Smooth muscle cell (in vitro differentiated cells): ENCODE measurements around the gene ZNF23. TPM values are rescaled to one million over a fixed set of nuclear protein-coding genes. Genes with fewer than 3 reads are reported as not detected.

Source experiments
- DNase-seq: peaks from one replicate; lab custom pipeline; 2025; ENCODE audit not compliant: unreplicated experiment; lab: John Stamatoyannopoulos, UW
- H2AFZ ChIP-seq: fragments of 200-600 bp; sonication (generic); 2 replicates; pipeline ENCODE4 v1.6.0; 2016; ENCODE audit warnings: antibody characterized with exemption, low read depth, mild to moderate bottlenecking
- H3F3A ChIP-seq: fragments of 200-600 bp; sonication (generic); 2 replicates; pipeline ENCODE4 v1.6.0; 2017; ENCODE audit warnings: antibody characterized with exemption, low read depth
- H3K27ac ChIP-seq: fragments of 200-600 bp; sonication (generic); 2 replicates; pipeline ENCODE4 v1.5.1; 2016; ENCODE audit warnings: low read depth, mild to moderate bottlenecking
- H3K27me3 ChIP-seq: fragments of 200-600 bp; sonication (generic); 2 replicates; pipeline ENCODE4 v1.6.1; 2016; ENCODE audit warnings: low read depth, mild to moderate bottlenecking
- H3K36me3 ChIP-seq: fragments of 200-600 bp; sonication (generic); 2 replicates; pipeline ENCODE4 v1.5.1; 2016; ENCODE audit warnings: low read depth
- H3K4me1 ChIP-seq: fragments of 200-600 bp; sonication (generic); 2 replicates; pipeline ENCODE4 v1.5.1; 2016; ENCODE audit warnings: low read depth
- H3K4me2 ChIP-seq: fragments of 200-600 bp; sonication (generic); 2 replicates; pipeline ENCODE4 v1.6.0; 2016; ENCODE audit warnings: mild to moderate bottlenecking
- H3K4me3 ChIP-seq: fragments of 200-600 bp; sonication (generic); 2 replicates; pipeline ENCODE4 v1.5.1; 2016; ENCODE audit warnings: mild to moderate bottlenecking
- H3K79me2 ChIP-seq: fragments of 200-600 bp; sonication (generic); 2 replicates; pipeline ENCODE4 v1.6.0; 2016; ENCODE audit warnings: low read depth, mild to moderate bottlenecking
- H3K9ac ChIP-seq: fragments of 200-600 bp; sonication (generic); 2 replicates; pipeline ENCODE4 v1.6.0; 2016; ENCODE audit warnings: low read depth
- H3K9me3 ChIP-seq: fragments of 200-600 bp; sonication (generic); replicated peaks from 2 replicates; pipeline ENCODE4 v1.5.1; 2016; ENCODE audit warnings: low read depth
- H4K20me1 ChIP-seq: fragments of 200-600 bp; sonication (generic); 2 replicates; pipeline ENCODE4 v1.6.0; 2016; ENCODE audit warnings: low read depth
- WGBS: methylation state at CpG from one replicate; pipeline ENCODE4 v1.1.7; 2016; ENCODE audit warnings: low lambda C conversion rate; 5-methylcytosine and 5-hydroxymethylcytosine counted together
- polyA plus RNA-seq: library from polyadenylated mRNA; unstranded; fragments of >200 nt; fragmentation: Nextera tagmentation; extraction: Ambion mirVana; gene quantifications from 2 replicates; pipeline ENCODE4 v1.2.1, GENCODE V29; 2016
- total RNA-seq: library from RNA; depleted of rRNA; stranded (reverse); fragments of >200 nt; gene quantifications from 2 replicates; pipeline ENCODE4 v1.2.3, GENCODE V29; 2014
- TF ChIP-seq, protein P1 (sequence below): fragments of 200-600 bp; sonication (generic); IDR thresholded peaks from 2 replicates; pipeline ENCODE4 v1.5.1; 2017; ENCODE audit warnings: borderline replicate concordance, mild to moderate bottlenecking, antibody characterized with exemption; ENCODE audit not compliant: insufficient read depth, poor library complexity, severe bottlenecking

The ZNF23 gene
- total and polyA plus RNA-seq, 2 experiments from 2014 or later, result 6.8 to 13.1 TPM

DNA sequence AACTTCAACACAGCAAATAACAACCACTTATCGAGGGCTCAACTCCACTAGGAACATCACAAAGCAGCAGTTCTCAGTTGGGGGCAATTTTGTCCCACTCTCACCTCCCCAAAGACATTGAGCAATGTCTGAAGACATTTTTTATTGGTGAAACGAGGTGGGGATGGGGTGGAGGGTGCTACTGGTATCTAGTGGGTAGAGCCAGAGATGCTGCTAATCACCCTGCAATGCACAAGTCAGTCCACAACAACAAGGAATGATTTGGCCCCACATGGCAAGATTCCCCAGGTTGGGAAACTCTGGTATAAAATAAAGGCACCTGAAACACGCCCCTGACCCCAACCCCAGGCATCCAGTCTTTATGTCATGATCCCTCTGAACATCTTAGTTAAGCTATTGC, 53.5 kb downstream of the ZNF23 start:
- 82% methylated on average over 3 of the region's 3 CpGs for WGBS
- TF ChIP-seq, protein P1, sequence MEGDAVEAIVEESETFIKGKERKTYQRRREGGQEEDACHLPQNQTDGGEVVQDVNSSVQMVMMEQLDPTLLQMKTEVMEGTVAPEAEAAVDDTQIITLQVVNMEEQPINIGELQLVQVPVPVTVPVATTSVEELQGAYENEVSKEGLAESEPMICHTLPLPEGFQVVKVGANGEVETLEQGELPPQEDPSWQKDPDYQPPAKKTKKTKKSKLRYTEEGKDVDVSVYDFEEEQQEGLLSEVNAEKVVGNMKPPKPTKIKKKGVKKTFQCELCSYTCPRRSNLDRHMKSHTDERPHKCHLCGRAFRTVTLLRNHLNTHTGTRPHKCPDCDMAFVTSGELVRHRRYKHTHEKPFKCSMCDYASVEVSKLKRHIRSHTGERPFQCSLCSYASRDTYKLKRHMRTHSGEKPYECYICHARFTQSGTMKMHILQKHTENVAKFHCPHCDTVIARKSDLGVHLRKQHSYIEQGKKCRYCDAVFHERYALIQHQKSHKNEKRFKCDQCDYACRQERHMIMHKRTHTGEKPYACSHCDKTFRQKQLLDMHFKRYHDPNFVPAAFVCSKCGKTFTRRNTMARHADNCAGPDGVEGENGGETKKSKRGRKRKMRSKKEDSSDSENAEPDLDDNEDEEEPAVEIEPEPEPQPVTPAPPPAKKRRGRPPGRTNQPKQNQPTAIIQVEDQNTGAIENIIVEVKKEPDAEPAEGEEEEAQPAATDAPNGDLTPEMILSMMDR, result no peak
- H3K9me3 ChIP-seq, result no peaks in the 10 kb centered on the region

DNA sequence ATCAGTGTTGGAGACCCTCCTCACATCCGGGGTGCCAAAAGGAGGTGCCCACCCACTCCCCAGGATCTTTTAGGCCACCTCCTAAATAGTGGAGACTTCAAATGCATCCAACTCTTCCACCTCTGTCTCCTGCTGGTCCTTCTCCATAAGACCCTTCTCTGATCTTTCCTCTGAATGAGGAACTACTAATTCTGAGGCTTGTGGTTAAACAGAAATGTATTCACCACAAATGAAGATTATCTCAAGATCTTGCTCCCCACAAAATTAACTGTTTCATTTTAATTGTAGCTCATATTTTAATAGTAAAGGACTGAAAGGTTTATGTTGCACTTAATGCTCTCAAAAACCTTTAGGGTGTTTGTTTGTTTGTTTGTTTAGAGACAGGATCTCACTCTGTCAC, 54.3 kb downstream of the ZNF23 start:
- Histone ChIP-seq H3F3A (no peaks in the 10 kb centered on the region), H3K4me3 (no peak overlapping the region), H3K9ac (no peak overlapping the region), H3K79me2 (no peaks in the 10 kb centered on the region), H3K4me1 (no peaks in the 10 kb centered on the region), H3K27me3 (no peaks in the 10 kb centered on the region), H3K9me3 (no peaks in the 10 kb centered on the region), H3K36me3 (no peaks in the 10 kb centered on the region), H3K4me2 (no peak overlapping the region), H2AFZ (no peak overlapping the region), H4K20me1 (no peaks in the 10 kb centered on the region), H3K27ac (no peak overlapping the region)
- TF ChIP-seq, protein P1, result no peak
- WGBS, result 94% methylated on average over 1 of the region's 1 CpG
- DNase-seq, result no peak

More for the DNA sequence above, 53.5 kb downstream of the ZNF23 start:
- H3K27me3 ChIP-seq, result no peaks in the 10 kb centered on the region
- H3K9ac ChIP-seq, result no peak overlapping the region
- no peaks in the 10 kb centered on the region for H4K20me1 ChIP-seq
- H3K79me2 ChIP-seq, result no peaks in the 10 kb centered on the region
- no peak overlapping the region for H3K4me2 ChIP-seq
- H3K27ac ChIP-seq, result no peak overlapping the region
- H3K4me3 ChIP-seq, result no peak overlapping the region
- H3K4me1 ChIP-seq, result no peaks in the 10 kb centered on the region
- DNase-seq, result no peak
- no peaks in the 10 kb centered on the region for H3F3A ChIP-seq
- no peak overlapping the region for H2AFZ ChIP-seq
- H3K36me3 ChIP-seq, result no peaks in the 10 kb centered on the region

DNA sequence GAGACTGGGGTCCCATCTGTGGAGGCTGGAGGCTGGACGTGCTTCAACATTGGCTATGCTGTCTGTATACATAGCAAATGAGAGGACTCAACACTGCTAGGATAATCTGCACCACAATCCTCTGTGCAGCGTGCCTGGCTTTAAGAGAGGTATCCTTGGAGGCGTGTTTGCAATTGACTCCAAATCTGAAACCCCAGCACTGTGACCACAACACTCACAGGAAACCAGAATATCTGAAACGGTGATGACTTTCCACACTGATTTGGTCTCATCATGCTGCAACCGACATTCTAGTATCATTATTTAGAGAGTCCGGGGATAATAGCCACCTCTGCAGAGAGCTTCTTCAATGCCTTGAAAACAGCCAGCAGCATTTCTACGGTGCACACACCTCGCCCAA, 55.3 kb downstream of the ZNF23 start:
- no peak overlapping the region for H2AFZ ChIP-seq
- no peaks in the 10 kb centered on the region for H3K36me3 ChIP-seq
- TF ChIP-seq, protein P1, result no peak
- H3K27me3 ChIP-seq, result no peaks in the 10 kb centered on the region
- H4K20me1 ChIP-seq, result no peaks in the 10 kb centered on the region
- no peak overlapping the region for H3K4me2 ChIP-seq
- H3K9ac ChIP-seq, result no peak overlapping the region
- 81% methylated on average over 8 of the region's 8 CpGs for WGBS
- H3K27ac ChIP-seq, result no peak overlapping the region
- no peaks in the 10 kb centered on the region for H3K79me2 ChIP-seq
- no peak for DNase-seq
- no peaks in the 10 kb centered on the region for H3K9me3 ChIP-seq
- no peaks in the 10 kb centered on the region for H3F3A ChIP-seq
- no peaks in the 10 kb centered on the region for H3K4me1 ChIP-seq
- no peak overlapping the region for H3K4me3 ChIP-seq

DNA sequence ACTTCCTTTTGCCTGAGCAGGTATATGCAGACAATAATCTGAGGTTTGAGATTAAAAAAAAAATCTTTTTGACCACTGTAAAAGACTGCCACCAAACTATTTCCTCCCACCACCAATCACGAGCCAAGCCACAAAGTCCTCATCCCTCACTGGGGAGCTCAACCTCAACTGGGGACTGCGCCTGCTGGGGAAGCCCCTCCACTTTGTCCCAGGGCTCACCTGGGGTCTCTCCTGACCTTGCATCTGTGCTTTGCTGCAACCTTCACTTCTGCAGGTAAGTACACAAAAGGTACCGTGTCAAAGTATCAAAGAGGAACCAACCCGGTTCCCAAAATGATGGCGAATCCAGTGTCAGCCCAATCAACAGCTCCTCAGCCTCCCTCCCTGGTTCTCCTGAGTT, 55.7 kb downstream of the ZNF23 start:
- H3K4me1 ChIP-seq, result no peaks in the 10 kb centered on the region
- no peaks in the 10 kb centered on the region for H3F3A ChIP-seq
- no peak overlapping the region for H3K27ac ChIP-seq
- TF ChIP-seq, protein P1, result no peak
- no peak overlapping the region for H3K4me2 ChIP-seq
- H3K4me3 ChIP-seq, result no peak overlapping the region
- DNase-seq, result no peak
- no peaks in the 10 kb centered on the region for H3K79me2 ChIP-seq
- WGBS, result 91% methylated on average over 5 of the region's 5 CpGs
- no peaks in the 10 kb centered on the region for H3K36me3 ChIP-seq
- H2AFZ ChIP-seq, result no peak overlapping the region
- H3K9ac ChIP-seq, result no peak overlapping the region
- H3K27me3 ChIP-seq, result no peaks in the 10 kb centered on the region
- no peaks in the 10 kb centered on the region for H3K9me3 ChIP-seq
- no peaks in the 10 kb centered on the region for H4K20me1 ChIP-seq
